ENCODE measurements around the gene MZT2A.
"Not testable (repeated sequence)": the region's sequence is repeated elsewhere in the genome, so short reads cannot be mapped to it uniquely, and the experiment has no call there.

MZT2A gene

GRCh38 chr2:131492418-131493198 is 411 bp upstream of the MZT2A start:
- peak; percentile 95 for DNase-seq (ENCODE audit: low spot score)

- not testable (repeated sequence) for DNase-seq (ENCODE audit: low spot score)
Measured at GRCh38 chr2:131491469-131491836, 744 bp downstream of the MZT2A start.

GRCh38 chr2:131490616-131491468 is 1.4 kb downstream of the MZT2A start:
- DNase-seq (ENCODE audit: low spot score), result peak; percentile 38

- DNase-seq (ENCODE audit: low spot score), result no peak
Measured at GRCh38 chr2:131488306-131489205, 3.6 kb downstream of the MZT2A start.

GRCh38 chr2:131486201-131486902 is 5.8 kb downstream of the MZT2A start:
- not testable (repeated sequence) for DNase-seq (ENCODE audit: low spot score)

GRCh38 chr2:131484906-131485460 is 7.2 kb downstream of the MZT2A start:
- not testable (repeated sequence) for DNase-seq (ENCODE audit: low spot score)

GRCh38 chr2:131483981-131484820 is 8.0 kb downstream of the MZT2A start:
- not testable (repeated sequence) for DNase-seq (ENCODE audit: low spot score)

GRCh38 chr2:131482506-131483155 is 9.6 kb downstream of the MZT2A start:
- DNase-seq (ENCODE audit: low spot score), result not testable (repeated sequence)

- DNase-seq (ENCODE audit: low spot score), result not testable (repeated sequence)
Measured at GRCh38 chr2:131480351-131480750, 11.8 kb downstream of the MZT2A start.

GRCh38 chr2:131478850-131479461 is 13.2 kb downstream of the MZT2A start:
- DNase-seq (ENCODE audit: low spot score), result not testable (repeated sequence)

- not testable (repeated sequence) for DNase-seq (ENCODE audit: low spot score)
Measured at GRCh38 chr2:131478074-131478849, 13.9 kb downstream of the MZT2A start.

- DNase-seq (ENCODE audit: low spot score), result not testable (repeated sequence)
Measured at GRCh38 chr2:131477227-131477626, 15.0 kb downstream of the MZT2A start.

- not testable (repeated sequence) for DNase-seq (ENCODE audit: low spot score)
Measured at GRCh38 chr2:131476363-131476762, 15.8 kb downstream of the MZT2A start.

GRCh38 chr2:131475831-131476230 is 16.4 kb downstream of the MZT2A start, which contains the start of gene TUBA3D:
Gene TUBA3D, plus strand, starts transcription at chr2:131476119. Its CDS starts 81 bp downstream, at chr2:131476200.
- DNase-seq (ENCODE audit: low spot score), result no peak

- DNase-seq (ENCODE audit: low spot score), result not testable (repeated sequence)
Measured at GRCh38 chr2:131473266-131473665, 18.9 kb downstream of the MZT2A start.

- not testable (repeated sequence) for DNase-seq (ENCODE audit: low spot score)
Measured at GRCh38 chr2:131471624-131472023, 20.6 kb downstream of the MZT2A start.

GRCh38 chr2:131470944-131471343 is 21.3 kb downstream of the MZT2A start:
- not testable (repeated sequence) for DNase-seq (ENCODE audit: low spot score)

GRCh38 chr2:131467722-131468121 is 24.5 kb downstream of the MZT2A start:
- DNase-seq (ENCODE audit: low spot score), result not testable (repeated sequence)
